Lower leg skin (tissue), 4 donors: ENCODE data around the gene GPR162. TPM values are rescaled to one million over a fixed set of nuclear protein-coding genes. Genes with fewer than 3 reads are reported as not detected.
"Not testable (repeated sequence)": the region's sequence is repeated elsewhere in the genome, so short reads cannot be mapped to it uniquely, and the experiment has no call there.

Source experiments
- DNase-seq, 2 donors: peaks; one replicate each; pipeline ENCODE4 v3.0.0-alpha.2; 2019; ENCODE audit warnings: low spot score in 2 of 2
- H3K4me3 ChIP-seq: fragments of 200-600 bp; sonication (generic); 2 replicates; pipeline ENCODE4 v1.5.1; 2017; ENCODE audit warnings: mild to moderate bottlenecking, low read depth; ENCODE audit not compliant: poor library complexity, severe bottlenecking
- POLR2A ChIP-seq, 2 donors: fragments of 450-650 bp; IDR thresholded peaks; one replicate each; pipeline ENCODE4 v1.6.1; 2016 to 2017; ENCODE audit warnings: antibody characterized with exemption in 2 of 2, mild to moderate bottlenecking in 1 of 2, moderate library complexity in 1 of 2
- WGBS, 2 donors: methylation state at CpG; one replicate each; pipeline ENCODE4 v1.1.5; 2018; 5-methylcytosine and 5-hydroxymethylcytosine counted together
- intact Hi-C: fragments of 100-400 bp; cut with DNase I; formaldehyde crosslinking; loops from one replicate; pipeline ENCODE4 v1.15.0; 2023; ENCODE audit warnings: low total_unique reads
- total RNA-seq, 4 donors: library from RNA; depleted of rRNA; stranded (reverse); fragments of >200 nt; gene quantifications; one replicate each; pipeline ENCODE4 v1.1.0, GENCODE V29; 2016
- TF ChIP-seq, protein P1 (sequence below), 3 donors: fragments of 450-650 bp; IDR thresholded peaks; one replicate each; pipeline ENCODE4 v1.5.1; 2016; ENCODE audit warnings: antibody characterized with exemption in 3 of 3, mild to moderate bottlenecking in 3 of 3, moderate library complexity in 2 of 3

Gene GPR162
- total RNA-seq, 4 donors from 2014 or later: 0.65 to 1.4 (median 1.3) TPM; not detected in 1

DNA sequence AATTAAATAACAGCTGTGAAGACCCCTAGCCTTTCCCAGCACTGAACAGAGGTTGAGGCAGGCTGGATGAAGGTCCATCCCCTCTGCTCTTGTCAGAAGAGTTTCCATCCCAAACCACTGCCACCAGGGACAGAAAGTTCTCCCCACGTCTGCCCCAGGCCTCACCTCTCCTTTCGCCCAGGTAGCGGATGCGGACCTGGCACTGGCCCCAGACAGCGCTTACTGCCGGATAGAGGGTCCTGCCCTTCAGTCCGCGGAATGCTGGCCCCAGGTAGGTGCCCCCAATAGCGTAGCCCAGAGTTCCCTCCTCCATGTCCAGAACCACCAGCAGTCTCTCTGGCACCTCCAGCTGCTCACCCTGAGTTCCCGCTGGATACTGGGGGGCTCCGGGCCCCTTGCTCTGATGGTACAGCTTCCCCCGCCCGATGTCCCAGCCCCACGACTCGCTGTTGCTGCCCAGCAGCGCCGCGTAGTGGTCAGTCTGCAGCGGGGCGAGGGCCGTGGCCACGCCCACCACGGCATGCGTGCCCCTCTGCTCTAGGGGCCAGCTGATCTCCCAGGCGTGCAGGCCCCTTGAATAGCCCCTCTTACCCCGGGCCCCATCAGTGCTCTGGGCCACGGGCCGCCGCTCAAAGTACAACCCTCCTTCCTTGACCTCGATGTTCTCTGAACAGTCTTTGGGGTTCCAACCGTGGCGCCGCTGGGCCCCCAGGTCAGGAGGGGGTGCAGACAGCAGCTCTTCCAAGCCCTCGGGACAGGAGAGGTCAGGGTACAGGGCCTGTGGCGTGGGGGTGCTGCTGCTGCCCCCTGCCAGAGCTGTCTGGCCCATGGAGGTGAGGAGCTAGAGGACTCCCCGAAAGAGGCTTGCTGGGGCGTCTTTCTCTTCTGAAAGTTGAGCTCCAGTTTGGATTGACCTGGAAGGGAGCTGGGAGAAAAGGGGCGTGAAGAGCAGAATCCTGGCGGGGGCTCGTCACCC is 50.7 kb downstream of the GPR162 start:
- 1 to 2% methylated on average over 17 to 29 of the region's 40 CpGs for WGBS, 2 donors
- H3K4me3 ChIP-seq: peak overlapping the region; percentile 56
- no peak for TF ChIP-seq POLR2A (IDR thresholded peaks at IDR 0.05)
- TF ChIP-seq, protein P1, sequence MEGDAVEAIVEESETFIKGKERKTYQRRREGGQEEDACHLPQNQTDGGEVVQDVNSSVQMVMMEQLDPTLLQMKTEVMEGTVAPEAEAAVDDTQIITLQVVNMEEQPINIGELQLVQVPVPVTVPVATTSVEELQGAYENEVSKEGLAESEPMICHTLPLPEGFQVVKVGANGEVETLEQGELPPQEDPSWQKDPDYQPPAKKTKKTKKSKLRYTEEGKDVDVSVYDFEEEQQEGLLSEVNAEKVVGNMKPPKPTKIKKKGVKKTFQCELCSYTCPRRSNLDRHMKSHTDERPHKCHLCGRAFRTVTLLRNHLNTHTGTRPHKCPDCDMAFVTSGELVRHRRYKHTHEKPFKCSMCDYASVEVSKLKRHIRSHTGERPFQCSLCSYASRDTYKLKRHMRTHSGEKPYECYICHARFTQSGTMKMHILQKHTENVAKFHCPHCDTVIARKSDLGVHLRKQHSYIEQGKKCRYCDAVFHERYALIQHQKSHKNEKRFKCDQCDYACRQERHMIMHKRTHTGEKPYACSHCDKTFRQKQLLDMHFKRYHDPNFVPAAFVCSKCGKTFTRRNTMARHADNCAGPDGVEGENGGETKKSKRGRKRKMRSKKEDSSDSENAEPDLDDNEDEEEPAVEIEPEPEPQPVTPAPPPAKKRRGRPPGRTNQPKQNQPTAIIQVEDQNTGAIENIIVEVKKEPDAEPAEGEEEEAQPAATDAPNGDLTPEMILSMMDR (IDR thresholded peaks at IDR 0.05): no peak
- DNase-seq: peak; percentile 76 to 96
- intact Hi-C loops: loop anchor here (10.0 kb wide), 1 partner anchor 92 kb away; no protein-coding TSS in a partner anchor

DNA sequence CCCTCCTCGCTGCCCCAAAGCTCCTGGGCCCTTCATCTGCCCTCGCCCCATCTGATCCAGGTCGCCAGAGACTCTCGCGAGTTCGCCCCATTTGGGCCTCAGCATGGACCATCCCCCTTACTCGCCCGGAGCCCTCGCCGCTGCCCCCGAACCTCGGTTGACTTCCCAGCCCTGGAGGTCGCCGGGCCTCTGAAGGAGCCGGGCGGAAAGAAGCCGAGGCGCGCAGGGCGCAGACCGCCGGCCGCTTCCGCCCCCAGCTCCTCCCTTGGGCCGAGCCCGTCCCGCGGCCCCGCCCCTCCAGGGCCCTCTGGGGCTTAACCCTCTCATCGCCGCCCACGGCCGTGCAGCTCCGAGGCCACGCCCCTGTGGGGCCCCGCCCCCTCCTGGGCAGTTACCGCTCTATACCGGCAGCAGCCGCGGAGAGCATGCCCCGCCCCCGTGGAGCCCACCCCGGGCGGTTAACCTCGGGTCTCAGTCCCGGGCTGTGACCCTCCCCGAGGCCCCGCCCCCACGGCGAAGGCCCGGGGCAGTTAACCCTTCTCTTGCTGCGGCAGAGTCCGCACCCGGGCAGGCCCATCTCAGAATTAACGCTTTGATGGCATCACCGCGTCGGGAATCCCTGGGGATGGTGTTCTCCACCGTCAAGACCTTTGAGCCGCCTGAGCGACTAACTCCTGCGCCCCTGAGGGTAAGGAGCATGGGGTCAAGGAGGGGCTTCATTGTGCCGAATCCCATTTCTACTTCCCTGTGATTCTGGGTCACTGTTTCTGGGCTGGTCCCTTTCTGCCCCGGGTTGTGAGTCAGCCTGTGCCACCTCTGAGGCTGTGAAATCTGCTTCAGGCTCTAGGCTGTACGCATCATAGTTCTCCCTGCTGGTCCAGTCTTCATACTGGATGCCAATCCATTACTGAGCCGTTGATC is 51.7 kb downstream of the GPR162 start, which contains the start of gene SPSB2:
Gene SPSB2, minus strand, starts transcription at position 210 of the 921 bp plus-strand sequence. CDS start 402 bp downstream, outside the sequence.
- intact Hi-C loops: loop anchor here (10.0 kb wide), 1 partner anchor 91 kb away; no protein-coding TSS in a partner anchor
- peak within 1 kb of the TSS; percentile 56 for H3K4me3 ChIP-seq
- TF ChIP-seq, protein P1 (IDR thresholded peaks at IDR 0.05): no peak
- TF ChIP-seq POLR2A (IDR thresholded peaks at IDR 0.05): no peak
- 0 to 2% methylated on average over 48 to 50 of the region's 66 CpGs for WGBS, 2 donors
- peak; percentile 95 to 99 for DNase-seq

DNA sequence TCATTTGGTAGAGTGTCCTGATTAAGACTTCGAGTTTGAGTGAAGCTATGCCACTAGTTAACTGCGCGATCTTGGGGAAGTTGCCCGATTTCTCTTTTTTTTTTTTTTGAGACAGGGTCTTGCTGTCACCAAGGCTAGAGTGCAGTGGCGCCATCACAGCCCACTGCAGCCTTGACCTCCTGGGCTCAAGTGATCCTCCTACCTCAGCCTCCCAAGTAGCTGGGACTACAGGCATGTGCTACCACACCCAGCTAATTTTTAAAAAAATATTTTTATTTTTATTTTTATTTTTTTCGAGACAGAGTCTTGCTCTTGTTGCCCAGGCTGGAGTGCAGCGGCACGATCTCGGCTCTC is 52.4 kb downstream of the GPR162 start:
- intact Hi-C loops: loop anchor here (10.0 kb wide), 1 partner anchor 91 kb away; no protein-coding TSS in a partner anchor
- not testable (repeated sequence) for H3K4me3 ChIP-seq, DNase-seq
- WGBS, 2 donors: 46 to 52% methylated on average over 9 of the region's 9 CpGs

Other genes starting within 250 kb of the GPR162 start
- 100 to 1,000 TPM; 167 to 235 (median 205) TPM for gene CHD4, start 214.4 kb upstream of the GPR162 start, total RNA-seq
- gene LPAR5, start 185.9 kb upstream of the GPR162 start, total RNA-seq: 10 to 100 TPM; 11.0 to 16.4 (median 12.4) TPM
- 1 to 10 TPM in 2 of 4 donors, under 1 TPM in 2; 0.42 to 8.6 (median 0.76) TPM for gene ACRBP, start 174.4 kb upstream of the GPR162 start, total RNA-seq
- 10 to 100 TPM; 40.8 to 63.6 (median 56.0) TPM for gene ING4, start 158.7 kb upstream of the GPR162 start, total RNA-seq
- gene ZNF384, start 132.4 kb upstream of the GPR162 start, total RNA-seq: 10 to 100 TPM; 22.7 to 79.9 (median 33.7) TPM
- gene PIANP, start 121.0 kb upstream of the GPR162 start, total RNA-seq: not detected
- gene COPS7A, start 97.8 kb upstream of the GPR162 start, total RNA-seq: 10 to 100 TPM; 46.3 to 64.6 (median 56.6) TPM
- 100 to 1,000 TPM; 140 to 196 (median 175) TPM for gene MLF2, start 68.7 kb upstream of the GPR162 start, total RNA-seq
- gene PTMS, start 55.5 kb upstream of the GPR162 start, total RNA-seq: 100 to 1,000 TPM in 2 of 4 donors, 10 to 100 TPM in 2; 91.6 to 131 (median 114) TPM
- gene LAG3, start 49.3 kb upstream of the GPR162 start, total RNA-seq: 1 to 10 TPM in 1 of 4 donors, under 1 TPM in 1, not detected in 2; 0.52 to 1.1 TPM
- gene CD4, start 32.3 kb upstream of the GPR162 start, total RNA-seq: 1 to 10 TPM; 2.9 to 7.0 (median 3.6) TPM
- gene P3H3, start 6.6 kb downstream of the GPR162 start, total RNA-seq: 10 to 100 TPM in 2 of 4 donors, 1 to 10 TPM in 2; 8.8 to 18.2 (median 11.8) TPM
- gene GNB3, start 19.1 kb downstream of the GPR162 start, total RNA-seq: 1 to 10 TPM in 1 of 4 donors, under 1 TPM in 2, not detected in 1; 0.17 to 1.2 (median 0.52) TPM
- gene CDCA3, start 29.5 kb downstream of the GPR162 start, total RNA-seq: 1 to 10 TPM; 2.0 to 7.1 (median 2.9) TPM
- gene USP5, start 30.3 kb downstream of the GPR162 start, total RNA-seq: 10 to 100 TPM; 61.9 to 79.3 (median 72.5) TPM
- 100 to 1,000 TPM; 265 to 558 (median 432) TPM for gene TPI1, start 45.7 kb downstream of the GPR162 start, total RNA-seq
- 10 to 100 TPM in 3 of 4 donors, 1 to 10 TPM in 1; 6.8 to 14.7 (median 11.5) TPM for gene SPSB2, start 51.5 kb downstream of the GPR162 start, total RNA-seq
- gene LRRC23, start 83.0 kb downstream of the GPR162 start, total RNA-seq: 10 to 100 TPM in 1 of 4 donors, 1 to 10 TPM in 3; 6.4 to 11.5 (median 8.2) TPM
- gene ENO2, start 92.8 kb downstream of the GPR162 start, total RNA-seq: 1 to 10 TPM; 3.6 to 7.9 (median 6.1) TPM
- gene ATN1, start 106.1 kb downstream of the GPR162 start, total RNA-seq: 100 to 1,000 TPM in 1 of 4 donors, 10 to 100 TPM in 3; 33.4 to 115 (median 64.0) TPM
- not detected for gene RNU7-1, start 122.0 kb downstream of the GPR162 start, total RNA-seq
- gene C12orf57, start 122.2 kb downstream of the GPR162 start, total RNA-seq: 100 to 1,000 TPM; 341 to 526 (median 418) TPM
- gene PTPN6, start 129.5 kb downstream of the GPR162 start, total RNA-seq: 10 to 100 TPM; 31.8 to 44.5 (median 34.4) TPM
- 100 to 1,000 TPM; 176 to 256 (median 221) TPM for gene PHB2, start 148.8 kb downstream of the GPR162 start, total RNA-seq
- gene EMG1, start 149.1 kb downstream of the GPR162 start, total RNA-seq: 10 to 100 TPM; 31.7 to 43.1 (median 34.7) TPM
- 10 to 100 TPM; 29.6 to 51.2 (median 48.4) TPM for gene LPCAT3, start 196.7 kb downstream of the GPR162 start, total RNA-seq
- 100 to 1,000 TPM in 1 of 4 donors, 10 to 100 TPM in 3; 52.6 to 187 (median 59.3) TPM for gene C1S, start 238.9 kb downstream of the GPR162 start, total RNA-seq